HG03565 (cell line): ENCODE data around the gene HSPG2.

Source experiments
- ATAC-seq: cut with Tn5 transposase; IDR thresholded peaks from one replicate; pipeline ENCODE4 v1.9.1; 2021; ENCODE audit warnings: mild to moderate bottlenecking, moderate library complexity; ENCODE audit not compliant: unreplicated experiment

Gene HSPG2

GRCh38 chr1:21901473-21901847 lies 35.6 kb downstream of the HSPG2 start:
- no peak for ATAC-seq

GRCh38 chr1:21900766-21901472 lies 36.2 kb downstream of the HSPG2 start:
- ATAC-seq: no peak

GRCh38 chr1:21899987-21900386 lies 37.1 kb downstream of the HSPG2 start:
- ATAC-seq: no peak

GRCh38 chr1:21899267-21899810 lies 37.8 kb downstream of the HSPG2 start:
- no peak for ATAC-seq

GRCh38 chr1:21898326-21899200 lies 38.5 kb downstream of the HSPG2 start:
- no peak for ATAC-seq

- ATAC-seq: no peak
These were observed 39.3 kb downstream of the HSPG2 start for GRCh38 chr1:21897844-21898243.

- ATAC-seq: no peak
These were observed 40.2 kb downstream of the HSPG2 start for GRCh38 chr1:21896652-21897532.

GRCh38 chr1:21896026-21896425 lies 41.1 kb downstream of the HSPG2 start:
- ATAC-seq: no peak

- ATAC-seq: no peak
These were observed 42.9 kb downstream of the HSPG2 start for GRCh38 chr1:21894034-21894881.

GRCh38 chr1:21893046-21893805 lies 43.9 kb downstream of the HSPG2 start:
- no peak for ATAC-seq

- ATAC-seq: no peak
These were observed 45.3 kb downstream of the HSPG2 start for GRCh38 chr1:21891621-21892479.

- ATAC-seq: no peak
These were observed 46.0 kb downstream of the HSPG2 start for GRCh38 chr1:21891081-21891480.

- no peak for ATAC-seq
These were observed 48.6 kb downstream of the HSPG2 start for GRCh38 chr1:21888500-21888899.

GRCh38 chr1:21887796-21888195 lies 49.3 kb downstream of the HSPG2 start:
- ATAC-seq: no peak

GRCh38 chr1:21887216-21887736 lies 49.8 kb downstream of the HSPG2 start:
- no peak for ATAC-seq

GRCh38 chr1:21886486-21887215 lies 50.5 kb downstream of the HSPG2 start:
- ATAC-seq: no peak

GRCh38 chr1:21885236-21886037 lies 51.7 kb downstream of the HSPG2 start:
- no peak for ATAC-seq
